Measurements from ENCODE around the gene SUN3. TPM values are rescaled to one million over a fixed set of nuclear protein-coding genes. Genes with fewer than 3 reads are reported as not detected.
A peak's percentile ranks its signal among the peaks of the same experiment; 100 is the strongest.

Gene SUN3
- total and polyA plus RNA-seq, 2 of the 4 experiments (the other 2 are of a cell fraction) = not detected

- H3K4ac ChIP-seq (ENCODE audit: low read depth, low read length) = no peak overlapping the region; the same call in 1 of the 2 replicates
- no peak for TF ChIP-seq SMC3 (IDR thresholded peaks at IDR 0.05; ENCODE audit: low read depth, low read length)
- TF ChIP-seq ELK1 (IDR thresholded peaks at IDR 0.05; ENCODE audit: borderline replicate concordance, low read depth, low read length) = no peak
- no peak for TF ChIP-seq RFX5 (IDR thresholded peaks at IDR 0.05; ENCODE audit: low read depth, low read length)
- TF ChIP-seq MAZ (IDR thresholded peaks at IDR 0.05; ENCODE audit: borderline replicate concordance, low read depth, low read length) = no peak
- TF ChIP-seq RAD21 (IDR thresholded peaks at IDR 0.05; ENCODE audit: low read length) = no peak
- TF ChIP-seq, protein P1, sequence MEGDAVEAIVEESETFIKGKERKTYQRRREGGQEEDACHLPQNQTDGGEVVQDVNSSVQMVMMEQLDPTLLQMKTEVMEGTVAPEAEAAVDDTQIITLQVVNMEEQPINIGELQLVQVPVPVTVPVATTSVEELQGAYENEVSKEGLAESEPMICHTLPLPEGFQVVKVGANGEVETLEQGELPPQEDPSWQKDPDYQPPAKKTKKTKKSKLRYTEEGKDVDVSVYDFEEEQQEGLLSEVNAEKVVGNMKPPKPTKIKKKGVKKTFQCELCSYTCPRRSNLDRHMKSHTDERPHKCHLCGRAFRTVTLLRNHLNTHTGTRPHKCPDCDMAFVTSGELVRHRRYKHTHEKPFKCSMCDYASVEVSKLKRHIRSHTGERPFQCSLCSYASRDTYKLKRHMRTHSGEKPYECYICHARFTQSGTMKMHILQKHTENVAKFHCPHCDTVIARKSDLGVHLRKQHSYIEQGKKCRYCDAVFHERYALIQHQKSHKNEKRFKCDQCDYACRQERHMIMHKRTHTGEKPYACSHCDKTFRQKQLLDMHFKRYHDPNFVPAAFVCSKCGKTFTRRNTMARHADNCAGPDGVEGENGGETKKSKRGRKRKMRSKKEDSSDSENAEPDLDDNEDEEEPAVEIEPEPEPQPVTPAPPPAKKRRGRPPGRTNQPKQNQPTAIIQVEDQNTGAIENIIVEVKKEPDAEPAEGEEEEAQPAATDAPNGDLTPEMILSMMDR (conservative IDR thresholded peaks at IDR 0.05; ENCODE audit: low read depth, low read length) = no peak
- no peak for TF ChIP-seq RCOR1 (IDR thresholded peaks at IDR 0.05; ENCODE audit: insufficient replicate concordance, low read length)
- TF ChIP-seq MXI1 (IDR thresholded peaks at IDR 0.05; ENCODE audit: borderline replicate concordance, low read depth, low read length) = no peak
- no peak for TF ChIP-seq FOS (IDR thresholded peaks at IDR 0.05; ENCODE audit: low read depth, low read length)
- TF ChIP-seq MAFK (IDR thresholded peaks at IDR 0.05; ENCODE audit: low read depth, low read length) = no peak
- TF ChIP-seq CEBPB (IDR thresholded peaks at IDR 0.05; ENCODE audit: low read depth, low read length) = no peak
- TF ChIP-seq CHD1 (IDR thresholded peaks at IDR 0.05; ENCODE audit: low read depth, low read length) = no peak
- H2AK5ac ChIP-seq (ENCODE audit: low read depth, low read length) = no peak overlapping the region
- no peak overlapping the region for H4K8ac ChIP-seq (ENCODE audit: low read depth in 2 of 2, low read length in 2 of 2)
- no peak overlapping the region for H3K56ac ChIP-seq (ENCODE audit: extremely low read depth, insufficient read depth, low read length)
- no peak overlapping the region for H3K27ac ChIP-seq (ENCODE audit: insufficient read depth, low read length)
- H3K9me1 ChIP-seq (ENCODE audit: insufficient read depth, low read length) = no peaks in the 10 kb centered on the region; the same call in 1 of the 2 replicates
- CTCF ChIA-PET = no interaction called here
- H3K4me2 ChIP-seq (ENCODE audit: low read depth, low read length) = no peak overlapping the region
- peaks cover 2% of the 10 kb centered on the region; the same call in 1 of the 2 replicates for H3K27me3 ChIP-seq (ENCODE audit: control insufficient read depth, insufficient read depth, low read length)
- no peak overlapping the region for H2BK20ac ChIP-seq (ENCODE audit: low read depth, low read length)
- intact Hi-C loops (cut with micrococcal nuclease) = no loop called here
- H3K23ac ChIP-seq (ENCODE audit: low read depth, low read length) = no peak overlapping the region
- peak overlapping the region; percentile 59; the same call in 1 of the 2 replicates for H2BK120ac ChIP-seq (ENCODE audit: low read depth, low read length)
- in situ Hi-C loops (cut with MboI; ENCODE audit: low sequenced_read_pairs) = no loop called here
- H2BK15ac ChIP-seq (ENCODE audit: low read depth, low read length) = 0 out of 3 replicates have a peak overlapping the region, but pooled peaks have one; percentile 36
- H2AFZ ChIP-seq (replicated peaks; ENCODE audit: low read length, poor library complexity) = no peak overlapping the region
- no peak overlapping the region for H4K5ac ChIP-seq (ENCODE audit: low read depth, low read length)
- no peak overlapping the region for H2AK9ac ChIP-seq (replicated peaks; ENCODE audit: low read depth, low read length, poor library complexity)
- no peaks in the 10 kb centered on the region for H3K9me3 ChIP-seq (ENCODE audit: control insufficient read depth, insufficient read depth, low read length)
- ATAC-seq (ENCODE audit: low read depth) = no peak
- H3K4me3 ChIP-seq (ENCODE audit: insufficient read depth, low read depth, low read length) = no peak overlapping the region
- H3K18ac ChIP-seq (ENCODE audit: low read depth, low read length) = no peak overlapping the region
- H3K79me1 ChIP-seq (ENCODE audit: low read depth in 1 of 2, low read length in 2 of 2) = no peaks in the 10 kb centered on the region
- H4K91ac ChIP-seq (ENCODE audit: insufficient read depth, low read depth, low read length) = 0 out of 2 replicates have a peak overlapping the region, but pooled peaks have one; percentile 10
- no peaks in the 10 kb centered on the region for H3K36me3 ChIP-seq (ENCODE audit: control insufficient read depth, insufficient read depth, low read length)
- dilution Hi-C loops (cut with HindIII; ENCODE audit: low sequenced_read_pairs, unreplicated experiment) = no loop called here
- H3K4me1 ChIP-seq (ENCODE audit: control insufficient read depth, insufficient read depth, low read length) = peaks cover 3% of the 10 kb centered on the region
- BruUV-seq (replicated peaks) = no TSS peak
- no peak overlapping the region for H3K9ac ChIP-seq (ENCODE audit: low read depth, low read length)
- no peak overlapping the region for H3K14ac ChIP-seq (replicated peaks; ENCODE audit: low read depth, low read length)
- no peaks in the 10 kb centered on the region for H4K20me1 ChIP-seq (ENCODE audit: insufficient read depth, low read length)
- no peak for DNase-seq
- no peak overlapping the region for H2BK5ac ChIP-seq (ENCODE audit: low read depth, low read length, poor library complexity, severe bottlenecking)
- WGBS, 2 experiments (ENCODE audit: extremely low coverage in 2 of 2, insufficient read length in 1 of 2) = no CpG with 5 or more reads among the region's 3 CpGs
- POLR2A ChIA-PET (ENCODE audit: unreplicated experiment) = no interaction called here
Observed at GRCh38 chr7:48042636-48043035, 13.7 kb upstream of the SUN3 start.
